Epidermal melanocyte (primary cell): ENCODE measurements around the gene NUDT5.
"Not testable (repeated sequence)": the region's sequence is repeated elsewhere in the genome, so short reads cannot be mapped to it uniquely, and the experiment has no call there.

Experiments used
- DNase-seq: peaks from one replicate; pipeline ENCODE4 v3.0.0; 2011; ENCODE audit warnings: low spot score; ENCODE audit not compliant: insufficient read length

The NUDT5 gene

DNA sequence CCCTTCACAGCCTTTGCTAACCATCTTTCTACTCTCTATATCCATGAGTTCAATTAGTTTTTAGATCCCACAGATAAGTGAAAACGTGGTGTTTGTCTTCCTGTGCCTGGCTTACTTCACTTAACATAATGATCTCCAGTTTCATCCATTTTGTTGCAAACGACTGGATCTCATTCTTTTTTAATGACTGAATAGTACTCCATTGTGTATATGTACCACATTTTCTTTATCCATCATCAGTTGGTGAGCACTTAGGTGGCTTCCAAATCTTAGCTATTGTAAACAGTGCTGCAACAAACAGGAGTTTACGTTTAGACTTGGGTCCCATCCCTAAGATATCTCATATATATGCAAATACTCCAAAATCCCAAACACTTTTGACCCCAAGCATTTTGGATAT lies 9.4 kb upstream of the NUDT5 start:
- no peak for DNase-seq

DNA sequence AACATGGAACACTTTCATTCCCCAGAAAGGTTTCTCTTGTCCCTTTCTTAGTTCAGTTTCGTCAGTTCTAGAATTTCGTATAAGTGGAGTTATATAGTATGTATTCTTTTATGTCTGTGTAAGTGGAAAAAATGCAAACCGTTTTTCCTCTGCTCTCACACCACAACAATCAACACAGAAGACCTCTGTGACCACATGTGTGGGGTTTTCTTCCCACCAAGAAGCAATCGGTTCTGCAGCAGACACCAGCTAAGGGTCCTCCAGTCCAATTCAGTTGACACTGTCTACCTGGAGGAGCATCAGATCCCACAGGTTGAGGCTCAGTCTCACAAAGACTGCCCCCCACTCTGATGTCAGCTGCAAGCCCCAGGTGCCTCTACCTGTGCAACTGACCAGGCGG lies 6.5 kb upstream of the NUDT5 start:
- DNase-seq, result no peak

DNA sequence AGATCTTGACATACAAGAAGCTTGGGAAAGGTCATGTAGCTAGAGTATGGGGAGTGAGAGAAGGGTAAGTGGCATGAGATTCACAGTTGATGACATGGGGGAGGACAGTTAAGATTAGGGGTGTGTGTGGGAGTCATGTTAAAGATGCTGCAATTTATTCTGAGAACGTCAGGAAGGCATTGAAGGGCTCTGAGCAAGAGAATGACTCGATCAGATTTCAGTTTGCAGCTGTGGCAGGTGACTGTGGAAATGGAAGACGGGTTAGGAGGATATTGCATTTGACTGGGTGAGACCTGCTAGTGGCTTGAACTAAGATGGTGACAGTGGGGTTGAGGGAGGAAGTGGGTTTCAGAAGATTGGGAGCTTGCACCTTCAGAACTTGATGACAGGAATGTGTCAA lies 5.9 kb upstream of the NUDT5 start:
- no peak for DNase-seq

DNA sequence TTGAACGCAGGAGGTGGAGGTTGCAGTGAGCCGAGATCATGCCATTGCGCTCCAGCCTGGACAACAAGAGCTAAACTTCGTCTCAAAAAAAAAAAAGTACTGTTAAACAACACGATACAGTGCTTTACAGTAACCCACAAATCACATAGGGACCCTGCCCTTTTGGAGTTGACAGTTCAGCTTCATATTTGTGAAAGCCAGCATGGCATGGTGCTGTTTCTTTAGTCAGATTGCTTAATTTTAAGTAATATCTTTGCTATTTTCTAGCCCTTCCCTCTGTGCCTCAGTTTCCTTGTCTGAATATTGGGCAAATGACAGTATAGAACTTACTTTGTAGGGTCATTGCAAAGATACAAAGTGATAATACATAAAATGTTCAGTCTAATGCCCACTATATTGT lies 5.2 kb upstream of the NUDT5 start:
- no peak for DNase-seq

DNA sequence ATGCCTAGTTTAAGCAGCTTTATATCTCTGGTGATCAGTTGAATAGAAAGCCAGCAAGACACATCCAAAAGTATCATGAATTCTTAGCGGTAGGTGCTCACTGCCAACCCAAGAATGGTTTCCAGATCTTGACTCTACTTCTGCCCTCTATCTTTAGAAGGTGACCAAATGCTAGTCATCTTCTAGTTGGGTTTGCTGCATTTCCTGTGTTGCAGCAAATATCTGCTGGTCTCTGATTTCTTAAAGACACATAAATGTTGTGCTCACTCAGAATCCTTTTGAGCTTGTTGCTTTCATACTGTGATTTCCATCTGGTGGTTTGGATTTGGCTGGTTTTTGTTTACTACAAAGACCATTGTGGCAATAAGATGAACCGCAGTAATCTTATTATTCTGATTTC lies 2.5 kb upstream of the NUDT5 start:
- no peak for DNase-seq

DNA sequence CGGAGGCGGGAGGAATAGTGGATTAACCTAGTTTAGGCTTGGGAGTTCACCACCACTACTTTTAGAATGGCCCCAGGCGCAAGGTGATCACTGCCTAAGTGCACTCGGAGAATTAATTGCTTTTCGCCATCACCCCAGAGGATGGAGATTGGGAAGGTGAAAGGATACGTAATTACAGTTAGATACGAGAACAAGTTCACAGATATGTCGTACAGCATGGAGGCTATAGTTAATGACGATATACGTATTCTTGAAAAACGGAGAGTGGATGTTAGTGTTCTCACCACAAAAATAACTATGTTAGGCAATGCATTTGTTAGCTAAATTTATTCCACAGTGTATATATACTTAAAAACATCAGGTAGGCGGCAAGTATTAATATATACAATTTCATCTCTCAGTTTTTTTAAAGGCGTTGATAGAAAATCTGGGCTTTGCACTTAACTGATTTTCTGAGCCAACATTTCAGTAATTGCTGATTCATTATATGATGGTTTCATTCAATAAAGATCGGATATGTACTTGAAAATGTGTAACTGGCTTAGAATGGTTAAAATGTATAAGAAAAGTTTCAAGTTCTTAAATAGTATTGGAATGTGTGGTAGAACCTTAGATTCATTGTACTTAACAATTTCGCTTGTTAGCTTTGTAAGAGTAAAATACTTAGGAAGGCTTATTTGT lies 980 bp upstream of the NUDT5 start:
- DNase-seq, result no peak

DNA sequence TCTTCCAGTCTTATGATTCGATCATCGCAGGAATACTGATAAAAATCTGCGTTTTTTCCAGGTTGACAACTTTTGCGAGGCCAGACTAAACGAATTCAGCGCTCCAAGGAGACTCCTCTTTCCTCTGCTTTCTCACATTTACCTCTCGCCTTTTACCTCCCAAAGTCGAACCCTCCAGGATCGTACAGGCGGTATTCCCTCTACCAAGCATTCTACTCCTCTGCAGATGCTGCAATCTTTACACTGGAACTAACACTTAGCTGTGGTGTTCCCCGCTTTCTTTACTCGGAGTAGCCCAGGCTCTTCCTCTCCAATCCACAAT lies 449 bp downstream of the NUDT5 start:
- DNase-seq, result no peak

DNA sequence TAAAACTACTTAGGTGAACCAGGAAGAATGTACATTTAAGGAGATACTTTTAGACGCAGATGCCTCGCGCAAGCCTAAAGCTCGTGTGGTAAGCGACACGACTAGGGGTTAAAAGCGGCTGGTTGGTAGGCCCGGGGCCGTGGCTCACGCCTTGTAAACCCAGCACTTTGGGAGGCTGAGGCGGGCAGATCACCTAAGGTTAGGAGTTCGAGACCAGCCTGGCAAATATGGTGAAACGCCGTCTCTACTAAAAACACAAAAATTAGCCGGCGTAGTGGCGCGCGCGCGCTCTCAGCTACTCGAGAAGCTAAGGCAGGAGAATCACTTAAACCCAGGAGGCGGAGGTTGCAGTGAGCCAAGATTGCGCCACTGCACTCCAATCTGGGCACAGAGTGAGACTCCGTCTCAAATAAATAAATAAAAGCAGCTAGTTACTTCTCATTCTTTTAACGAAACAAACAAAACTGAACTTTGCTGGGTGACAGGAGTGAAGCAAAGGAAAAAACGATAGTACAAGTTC lies 879 bp downstream of the NUDT5 start:
- no peak for DNase-seq

DNA sequence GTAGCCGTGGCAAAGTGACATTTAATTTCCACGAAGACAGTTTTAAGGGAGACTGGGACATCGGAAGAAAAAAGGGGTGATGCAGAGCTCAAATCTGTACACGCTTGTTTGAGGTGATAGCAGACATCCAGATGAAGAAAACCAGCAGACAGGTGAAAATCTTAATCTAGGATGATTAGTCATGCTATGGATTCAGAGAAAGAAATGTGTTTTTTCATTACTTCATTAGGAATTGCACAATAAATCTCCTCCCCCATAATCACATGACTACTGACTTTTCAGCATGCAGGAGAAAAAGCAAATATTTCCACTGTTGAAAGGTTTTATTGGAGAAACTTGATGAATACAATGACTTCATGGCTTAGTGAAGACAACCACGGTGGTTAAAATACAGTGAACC lies 2.5 kb downstream of the NUDT5 start:
- no peak for DNase-seq

DNA sequence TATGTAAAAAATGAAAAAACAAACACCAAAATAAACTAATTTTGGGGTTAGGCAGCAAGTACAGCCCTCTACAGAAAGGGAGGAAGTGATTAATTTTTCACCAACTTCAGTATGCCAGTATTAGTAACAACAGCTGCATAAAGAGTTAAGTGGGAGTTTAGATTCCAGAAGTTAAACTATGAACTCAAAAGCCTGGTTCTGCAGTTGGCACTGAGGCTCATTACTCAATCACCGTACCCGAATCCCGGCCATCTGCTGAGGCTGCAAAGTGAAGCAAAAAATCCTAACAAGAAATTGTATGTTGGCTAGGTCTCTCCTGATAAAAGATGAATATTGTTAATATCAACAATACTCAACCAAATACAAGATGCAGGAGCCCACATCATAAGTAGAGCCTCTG lies 4.0 kb downstream of the NUDT5 start:
- DNase-seq, result no peak

DNA sequence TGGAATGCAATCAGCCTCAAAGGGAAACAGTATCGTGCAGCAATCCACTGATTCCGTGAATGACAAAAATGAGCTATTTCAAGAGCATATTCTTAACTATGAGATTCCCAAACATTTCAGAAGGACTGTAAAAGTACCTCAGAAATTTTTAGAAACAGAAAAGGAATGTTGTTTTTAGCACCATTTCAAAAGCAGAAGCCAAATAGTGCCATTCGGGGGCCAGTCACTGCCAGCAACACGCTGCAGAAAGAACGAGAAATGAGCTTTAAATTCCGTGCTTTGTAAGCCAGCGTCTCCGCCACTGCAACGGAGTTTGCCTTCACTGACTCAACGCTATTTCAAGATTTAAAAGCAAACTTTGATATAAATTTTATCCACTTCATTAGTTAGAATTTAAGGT lies 6.3 kb downstream of the NUDT5 start:
- no peak for DNase-seq

DNA sequence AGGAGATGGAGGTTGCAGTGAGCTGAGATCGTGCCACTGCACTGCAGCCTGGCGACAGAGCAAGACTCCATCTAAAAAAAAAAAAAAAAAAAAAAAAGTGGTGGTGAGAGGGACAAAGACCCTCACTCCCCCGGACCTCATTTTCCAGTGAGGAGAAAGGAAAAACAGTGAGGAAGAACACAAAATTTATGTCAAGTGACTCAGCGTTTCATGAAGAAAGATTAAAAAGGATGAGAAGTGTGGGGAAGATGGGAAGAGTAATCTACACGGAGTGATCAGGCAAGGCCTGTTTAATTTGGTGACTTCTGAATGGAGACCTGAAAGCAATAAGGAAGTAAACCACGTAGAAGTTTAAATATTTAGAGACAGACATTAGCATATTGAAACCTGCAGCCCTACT lies 7.0 kb downstream of the NUDT5 start:
- DNase-seq, result no peak

DNA sequence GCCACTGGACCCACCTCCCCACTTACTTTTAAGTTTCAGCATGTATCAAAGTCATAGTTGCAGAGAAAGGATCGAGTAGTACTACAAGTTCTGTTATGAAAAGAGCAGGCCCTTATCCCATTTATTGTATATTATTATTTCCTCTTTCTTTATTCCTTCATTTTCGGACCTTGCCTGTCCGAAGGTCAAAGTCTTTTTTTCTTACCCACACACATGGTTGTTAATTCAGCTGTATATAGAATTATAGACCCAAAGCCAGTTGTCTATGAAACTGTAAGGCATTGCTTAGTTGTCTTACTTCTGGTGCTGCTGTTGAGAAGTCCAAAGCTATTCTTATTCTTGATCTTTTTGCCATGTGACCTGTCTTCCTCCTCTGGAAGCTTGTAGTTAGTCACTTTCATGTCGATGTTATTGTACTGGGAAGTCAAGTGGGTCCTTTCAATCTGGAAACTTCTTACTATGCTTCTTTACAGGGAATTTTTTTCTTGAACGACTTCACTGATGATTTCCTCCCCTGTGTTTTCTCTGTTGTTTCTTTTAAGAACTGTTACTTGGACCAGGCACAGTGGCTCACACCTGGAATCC lies 8.3 kb downstream of the NUDT5 start:
- no peak for DNase-seq

DNA sequence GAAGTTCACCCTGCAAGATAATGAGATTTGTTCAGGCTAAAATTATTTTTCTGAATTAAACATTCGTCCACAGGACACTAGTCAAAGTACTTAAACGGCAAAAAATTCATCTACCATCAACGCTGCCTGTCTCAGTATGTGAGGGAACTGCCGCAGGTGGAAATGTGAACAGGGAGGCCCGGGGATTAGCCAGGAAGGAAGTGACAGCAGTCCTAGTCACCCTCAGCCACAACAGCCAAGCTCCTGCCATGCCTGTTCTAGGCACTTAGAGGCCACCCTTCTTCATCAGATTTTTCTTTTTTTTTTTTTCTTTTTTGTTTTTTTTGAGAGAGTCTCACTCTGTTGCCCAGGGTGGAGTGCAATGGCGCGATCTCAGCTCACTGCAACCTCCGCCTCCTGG lies 9.4 kb downstream of the NUDT5 start:
- DNase-seq, result no peak

DNA sequence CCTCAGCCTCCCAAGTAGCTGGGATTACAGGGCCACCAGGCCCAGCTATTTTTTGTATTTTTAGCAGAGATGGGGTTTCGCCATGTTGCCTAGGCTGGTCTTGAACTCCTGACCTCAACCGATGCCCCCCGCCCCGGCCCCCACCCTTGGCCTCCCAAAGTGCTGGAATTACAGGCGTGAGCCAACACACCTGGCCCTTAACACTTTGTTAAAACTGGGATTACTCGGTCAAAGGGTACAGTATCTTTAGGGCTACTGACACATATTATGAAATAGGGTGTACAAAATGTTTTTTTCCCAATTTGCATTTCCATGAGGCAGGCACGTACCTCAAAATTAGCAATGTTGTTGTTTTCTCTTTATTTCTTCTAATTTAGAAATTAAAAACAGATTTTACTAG lies 11.5 kb downstream of the NUDT5 start:
- no peak for DNase-seq

DNA sequence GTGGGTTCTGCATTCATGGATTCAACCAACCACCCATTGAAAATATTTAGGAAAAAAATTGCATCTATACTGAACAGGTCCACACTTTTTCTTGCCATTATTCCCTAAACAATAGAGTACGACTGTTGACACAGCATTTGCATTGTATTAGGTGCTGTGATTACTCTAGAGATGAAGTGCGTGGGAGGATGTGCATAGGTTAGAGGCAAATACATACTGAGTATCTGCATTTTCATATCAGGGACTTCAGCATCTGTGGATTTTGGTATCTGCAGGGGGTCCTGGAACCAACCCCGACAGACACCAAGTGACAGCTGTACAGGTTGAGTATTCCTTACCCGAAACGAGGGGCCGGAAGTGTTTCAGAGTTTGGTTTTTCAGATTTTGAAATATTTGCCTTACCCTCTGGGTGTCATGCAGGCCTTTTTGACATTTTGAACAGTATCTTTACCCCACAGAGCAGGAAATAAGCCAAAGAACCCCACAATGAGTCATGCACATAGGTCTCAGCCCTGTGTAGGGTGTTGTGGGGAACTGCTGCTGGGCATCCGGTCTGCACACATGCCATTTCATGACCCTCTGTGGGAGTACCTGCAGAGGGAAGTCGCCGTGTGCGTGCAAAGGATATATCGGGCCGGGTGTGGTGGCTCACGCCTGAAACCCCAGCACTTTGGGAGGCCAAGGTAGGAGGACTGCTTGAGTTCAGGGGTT lies 14.5 kb downstream of the NUDT5 start:
- no peak for DNase-seq

DNA sequence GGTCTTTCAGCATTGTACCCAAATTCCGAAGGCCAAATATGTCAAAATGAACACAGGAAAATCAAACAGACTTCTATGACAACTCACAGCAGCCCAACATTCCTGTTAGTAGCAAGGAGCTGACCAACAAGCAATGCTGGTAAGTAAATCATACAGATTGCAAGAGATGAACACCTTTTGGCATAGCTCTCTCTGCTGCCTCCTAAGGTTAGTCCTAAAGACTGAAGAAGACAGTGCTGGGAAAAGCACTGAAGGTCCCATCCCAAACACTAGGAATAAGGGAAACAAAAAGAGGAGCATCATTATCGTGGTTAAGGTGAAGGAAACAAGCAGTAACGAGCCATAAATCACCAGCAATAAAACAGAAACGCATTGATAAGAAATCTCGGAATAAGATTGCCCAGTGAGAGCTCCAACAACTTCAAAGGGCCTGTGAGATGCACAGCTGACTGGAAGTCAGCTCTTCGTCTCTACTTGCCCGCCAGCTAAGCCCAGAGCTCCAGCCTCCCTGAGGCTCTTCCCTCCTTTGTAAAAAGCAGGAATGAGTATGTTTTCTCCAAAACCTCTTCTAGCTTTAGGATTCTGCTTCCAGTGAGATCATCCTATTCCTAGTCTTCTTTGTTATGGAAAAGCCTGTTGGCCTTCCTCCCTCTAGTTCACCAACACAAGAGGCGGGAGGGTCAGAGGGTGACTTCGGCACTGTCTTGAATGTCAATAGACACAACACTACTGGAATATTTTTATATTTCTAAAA lies 15.3 kb downstream of the NUDT5 start:
- no peak for DNase-seq

DNA sequence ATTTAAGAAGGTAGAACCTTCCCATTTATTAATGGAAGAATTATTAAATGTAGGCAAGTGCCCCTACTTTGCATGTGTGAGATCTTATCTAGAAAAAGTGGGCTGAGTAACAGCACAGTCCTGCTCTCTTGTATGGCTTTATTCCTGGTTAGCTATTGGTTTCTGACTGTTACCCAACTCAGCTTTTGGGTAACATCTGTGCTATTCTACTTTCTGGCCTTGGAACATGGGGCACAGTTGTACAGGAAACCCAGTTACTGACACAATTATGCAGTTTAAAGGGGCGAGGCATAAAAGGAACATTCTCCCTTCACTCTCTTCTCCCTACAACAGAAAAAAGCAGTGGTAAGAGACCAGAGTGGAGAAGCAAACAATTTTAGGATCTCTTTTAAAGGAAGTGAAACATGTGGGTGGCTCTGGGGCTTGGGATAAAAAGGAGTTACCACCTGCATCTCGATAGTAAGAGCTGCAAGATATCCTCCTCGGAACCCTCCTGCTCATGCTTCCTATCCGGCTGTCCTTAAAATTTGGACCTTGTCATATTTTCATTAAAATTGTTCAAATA lies 16.0 kb downstream of the NUDT5 start:
- DNase-seq, result no peak

DNA sequence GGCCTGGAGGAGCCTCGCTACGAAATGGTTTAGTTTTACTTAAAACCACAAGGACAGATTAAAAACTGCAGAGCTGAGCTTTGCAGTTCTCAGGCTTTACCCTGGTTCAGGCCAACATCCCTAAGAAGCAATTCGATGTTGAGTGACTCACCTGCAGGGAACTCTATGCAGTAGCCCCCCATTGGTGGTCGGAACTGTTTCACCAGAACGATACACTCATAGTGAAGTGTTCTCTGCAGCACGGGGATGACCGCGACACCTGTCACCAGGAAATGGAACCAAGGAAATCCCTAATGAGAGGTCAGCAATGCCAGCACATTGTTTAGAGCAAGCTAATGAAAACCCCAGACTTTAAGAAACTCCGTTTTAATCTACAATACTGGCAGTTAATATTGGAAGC lies 18.0 kb downstream of the NUDT5 start:
- no peak for DNase-seq

DNA sequence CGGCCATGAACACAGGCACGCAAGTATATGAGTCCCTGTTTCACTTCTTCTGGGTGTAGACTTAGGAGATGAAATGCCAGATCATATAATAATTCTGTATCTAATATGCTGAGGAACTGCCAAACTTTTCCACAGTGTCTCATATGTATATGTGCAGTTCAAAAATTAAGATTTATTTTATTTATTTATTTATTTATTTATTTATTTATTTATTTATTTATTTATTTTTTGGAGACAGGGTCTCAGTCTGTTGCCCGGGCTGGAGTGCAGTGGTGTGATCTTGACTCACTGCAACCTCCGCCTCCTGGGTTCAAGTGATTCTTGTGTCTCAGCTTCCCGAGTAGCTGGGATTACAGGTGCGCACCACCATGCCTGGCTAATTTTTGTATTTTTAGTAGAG lies 24.2 kb downstream of the NUDT5 start:
- DNase-seq, result not testable (repeated sequence)

DNA sequence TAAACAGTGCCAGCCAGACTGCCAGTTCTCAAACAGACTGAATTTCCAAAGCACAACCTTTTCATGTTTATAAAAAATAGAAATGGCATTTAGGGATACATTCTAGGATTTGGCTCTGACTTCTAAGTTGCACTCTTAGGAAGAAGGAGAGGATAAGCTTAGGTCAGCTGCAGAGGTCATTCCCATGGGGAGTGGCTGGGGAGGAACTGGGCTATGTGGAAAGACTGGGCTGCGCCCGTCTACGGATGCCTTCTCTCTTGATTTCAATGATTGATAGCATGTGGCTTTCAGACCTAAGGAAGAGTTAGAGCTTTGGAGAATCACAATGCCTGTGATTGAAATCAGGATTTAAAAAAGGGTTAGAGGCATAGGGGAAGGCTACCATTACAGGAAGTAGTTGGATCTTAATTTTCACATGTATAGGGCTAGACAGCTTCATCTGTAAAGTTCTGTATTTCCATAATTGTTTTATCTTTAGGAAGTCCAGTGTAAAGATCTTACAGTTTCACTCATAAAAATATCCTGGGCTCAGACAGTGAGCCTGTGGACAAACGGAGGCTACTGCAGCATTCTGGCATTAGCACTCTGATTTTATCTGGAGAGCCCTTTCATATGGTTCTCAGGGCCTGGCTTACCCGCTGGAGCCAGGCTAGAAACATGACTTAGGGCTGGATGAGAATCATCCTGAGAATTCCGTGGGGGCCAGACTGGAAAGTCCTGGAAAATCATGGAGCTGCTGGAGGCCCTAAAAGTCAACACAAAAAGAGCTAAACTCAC lies 29.5 kb downstream of the NUDT5 start:
- no peak for DNase-seq
